HepG2 (cell line): ENCODE data around the gene BANP. TPM values are rescaled to one million over a fixed set of nuclear protein-coding genes. Genes with fewer than 3 reads are reported as not detected.
A peak's percentile ranks its signal among the peaks of the same experiment; 100 is the strongest.

Source experiments
- BRCA1 ChIP-seq: sonication (generic); formaldehyde crosslinking; IDR thresholded peaks from 2 replicates; pipeline ENCODE4 v1.4.0; 2020; ENCODE audit warnings: missing genetic modification reagents
- DPF2 ChIP-seq: sonication (generic); formaldehyde crosslinking; IDR thresholded peaks from 2 replicates; pipeline ENCODE4 v1.4.0; 2020; ENCODE audit warnings: mild to moderate bottlenecking, low read depth, missing genetic modification reagents, borderline replicate concordance
- ESRRA ChIP-seq: sonication (generic); formaldehyde crosslinking; IDR thresholded peaks from 2 replicates; pipeline ENCODE4 v1.5.1; 2020; ENCODE audit warnings: mild to moderate bottlenecking, low read depth, missing genetic modification reagents
- MAFG ChIP-seq: sonication (generic); formaldehyde crosslinking; IDR thresholded peaks from 2 replicates; pipeline ENCODE4 v1.5.1; 2020; ENCODE audit warnings: mild to moderate bottlenecking, missing genetic modification reagents
- PPARG ChIP-seq: conservative IDR thresholded peaks from 2 replicates; pipeline ENCODE4 v1.6.1; 2016; ENCODE audit warnings: missing biosample characterization, missing genetic modification reagents
- RARG ChIP-seq: sonication (generic); formaldehyde crosslinking; IDR thresholded peaks from 2 replicates; pipeline ENCODE4 v1.4.0; 2020; ENCODE audit warnings: low read depth, mild to moderate bottlenecking, missing genetic modification reagents
- RBAK ChIP-seq: sonication (generic); formaldehyde crosslinking; IDR thresholded peaks from 2 replicates; pipeline ENCODE4 v1.5.1; 2020; ENCODE audit warnings: mild to moderate bottlenecking, missing genetic modification reagents
- SETDB1 ChIP-seq: sonication (generic); formaldehyde crosslinking; IDR thresholded peaks from 2 replicates; pipeline ENCODE4 v1.5.1; 2020; ENCODE audit warnings: missing genetic modification reagents, mild to moderate bottlenecking, borderline replicate concordance
- TCF7 ChIP-seq: sonication (generic); IDR thresholded peaks from 2 replicates; pipeline ENCODE4 v1.6.1; 2016; ENCODE audit warnings: antibody characterized with exemption, low read depth
- TCF7L2 ChIP-seq: IDR thresholded peaks from 2 replicates; pipeline ENCODE4 v1.6.1; 2011; ENCODE audit warnings: mild to moderate bottlenecking, low read depth, low read length, moderate library complexity
- polyA plus RNA-seq, 8 experiments: library from polyadenylated mRNA; depleted of rRNA in 3 of 8; stranded (reverse) in 7 of 8; unstranded in 1 of 8; fragments of >200 nt; fragmentation: Illumina TruSeq in 4 of 8; extraction: Trizol in 4 of 8; gene quantifications; 2 replicates each; pipeline versions ENCODE4 v1.2.1 to v1.2.3, GENCODE V29; 2011 to 2016; ENCODE audit warnings: low read depth in 4 of 8, missing spikeins in 1 of 8, mixed read lengths in 1 of 8; ENCODE audit not compliant: insufficient read depth in 1 of 8
- total RNA-seq, 5 experiments: library from RNA; depleted of rRNA; stranded (reverse); fragments of >200 nt; fragmentation: Illumina TruSeq; extraction: Trizol; gene quantifications; 2 replicates each; pipeline ENCODE4 v1.2.3, GENCODE V29; 2016; ENCODE audit warnings: low read depth in 1 of 5
- TF ChIP-seq, protein P1 (sequence below): sonication (generic); formaldehyde crosslinking; IDR thresholded peaks from 2 replicates; pipeline ENCODE4 v1.8.1; 2023; ENCODE audit warnings: mild to moderate bottlenecking, missing genetic modification reagents
- TF ChIP-seq, protein P2 (sequence below): sonication (generic); formaldehyde crosslinking; IDR thresholded peaks from 2 replicates; pipeline ENCODE4 v1.4.0; 2020; ENCODE audit warnings: missing genetic modification reagents
- TF ChIP-seq, protein P3 (sequence below): sonication (generic); formaldehyde crosslinking; IDR thresholded peaks from 2 replicates; pipeline ENCODE4 v1.8.0; 2022; ENCODE audit warnings: mild to moderate bottlenecking, missing genetic modification reagents, borderline replicate concordance
- TF ChIP-seq, protein P4 (sequence below): sonication (generic); formaldehyde crosslinking; IDR thresholded peaks from 2 replicates; pipeline ENCODE4 v1.5.0; 2020; ENCODE audit warnings: mild to moderate bottlenecking, missing genetic modification reagents, borderline replicate concordance
- TF ChIP-seq, protein P5 (sequence below): sonication (generic); formaldehyde crosslinking; IDR thresholded peaks from 2 replicates; pipeline ENCODE4 v1.4.0; 2020; ENCODE audit warnings: missing genetic modification reagents

The BANP gene
- total and polyA plus RNA-seq, 2 of the 13 experiments (the other 11 are each of a cell fraction or from before 2014, with no cell fraction given), result 20.2 to 23.8 TPM

DNA sequence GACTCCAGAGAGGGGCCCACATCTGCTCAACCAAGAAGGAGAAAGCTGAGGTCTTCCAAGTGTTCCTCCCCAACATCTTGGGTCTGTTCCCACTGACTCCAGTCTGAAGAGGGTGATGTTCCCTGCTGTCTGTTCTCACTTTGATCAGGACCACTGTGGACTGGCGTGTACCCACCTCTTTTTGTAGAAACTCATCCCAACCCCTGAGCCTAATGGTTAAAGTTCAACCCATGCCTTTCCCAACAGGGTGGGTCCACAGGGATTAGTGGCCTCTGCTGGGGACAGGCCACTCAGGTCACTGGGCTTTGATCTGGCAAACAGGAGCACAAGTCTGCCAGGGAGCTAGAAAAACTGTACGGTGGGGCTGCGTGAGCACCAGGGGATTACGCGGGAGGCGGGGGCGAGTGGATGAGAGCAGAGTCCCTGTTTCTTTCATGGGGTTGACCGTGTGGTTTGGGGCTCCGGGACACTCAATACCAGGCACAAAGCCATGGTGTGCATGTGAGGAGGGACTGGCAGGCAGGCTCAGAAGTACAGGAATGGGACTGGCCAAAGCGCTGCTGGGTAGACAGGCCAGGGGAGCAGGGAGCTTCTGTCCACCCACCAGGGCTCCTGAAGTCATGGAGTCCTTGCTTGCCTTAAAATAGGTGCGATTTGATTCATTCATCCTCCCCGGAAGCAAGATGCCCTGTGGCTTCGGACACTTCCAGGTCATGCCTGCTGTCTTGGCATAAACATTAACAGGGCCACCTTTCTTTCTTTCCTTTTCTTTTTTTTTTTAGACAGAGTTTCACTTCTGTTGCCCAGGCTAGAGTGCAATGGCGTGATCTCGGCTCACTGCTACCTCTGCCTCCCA is 14.6 kb upstream of the BANP start, which contains the start of gene CA5A (continued):
- TF ChIP-seq, protein P1, sequence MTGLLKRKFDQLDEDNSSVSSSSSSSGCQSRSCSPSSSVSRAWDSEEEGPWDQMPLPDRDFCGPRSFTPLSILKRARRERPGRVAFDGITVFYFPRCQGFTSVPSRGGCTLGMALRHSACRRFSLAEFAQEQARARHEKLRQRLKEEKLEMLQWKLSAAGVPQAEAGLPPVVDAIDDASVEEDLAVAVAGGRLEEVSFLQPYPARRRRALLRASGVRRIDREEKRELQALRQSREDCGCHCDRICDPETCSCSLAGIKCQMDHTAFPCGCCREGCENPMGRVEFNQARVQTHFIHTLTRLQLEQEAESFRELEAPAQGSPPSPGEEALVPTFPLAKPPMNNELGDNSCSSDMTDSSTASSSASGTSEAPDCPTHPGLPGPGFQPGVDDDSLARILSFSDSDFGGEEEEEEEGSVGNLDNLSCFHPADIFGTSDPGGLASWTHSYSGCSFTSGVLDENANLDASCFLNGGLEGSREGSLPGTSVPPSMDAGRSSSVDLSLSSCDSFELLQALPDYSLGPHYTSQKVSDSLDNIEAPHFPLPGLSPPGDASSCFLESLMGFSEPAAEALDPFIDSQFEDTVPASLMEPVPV, result peak; percentile 93
- TF ChIP-seq TCF7, result peak; percentile 91
- TF ChIP-seq DPF2, result peak; percentile 94
- peak; percentile 96 for TF ChIP-seq ESRRA (CRISPR knock-in tag)
- TF ChIP-seq MAFG (CRISPR knock-in tag), result no peak
- no peak for TF ChIP-seq BRCA1 (CRISPR knock-in tag)
- TF ChIP-seq TCF7L2, result peak; percentile 40; the same call in 1 of the 2 replicates
- TF ChIP-seq, protein P2, sequence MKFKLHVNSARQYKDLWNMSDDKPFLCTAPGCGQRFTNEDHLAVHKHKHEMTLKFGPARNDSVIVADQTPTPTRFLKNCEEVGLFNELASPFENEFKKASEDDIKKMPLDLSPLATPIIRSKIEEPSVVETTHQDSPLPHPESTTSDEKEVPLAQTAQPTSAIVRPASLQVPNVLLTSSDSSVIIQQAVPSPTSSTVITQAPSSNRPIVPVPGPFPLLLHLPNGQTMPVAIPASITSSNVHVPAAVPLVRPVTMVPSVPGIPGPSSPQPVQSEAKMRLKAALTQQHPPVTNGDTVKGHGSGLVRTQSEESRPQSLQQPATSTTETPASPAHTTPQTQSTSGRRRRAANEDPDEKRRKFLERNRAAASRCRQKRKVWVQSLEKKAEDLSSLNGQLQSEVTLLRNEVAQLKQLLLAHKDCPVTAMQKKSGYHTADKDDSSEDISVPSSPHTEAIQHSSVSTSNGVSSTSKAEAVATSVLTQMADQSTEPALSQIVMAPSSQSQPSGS (CRISPR knock-in tag), result peak; percentile 88
- TF ChIP-seq, protein P3, sequence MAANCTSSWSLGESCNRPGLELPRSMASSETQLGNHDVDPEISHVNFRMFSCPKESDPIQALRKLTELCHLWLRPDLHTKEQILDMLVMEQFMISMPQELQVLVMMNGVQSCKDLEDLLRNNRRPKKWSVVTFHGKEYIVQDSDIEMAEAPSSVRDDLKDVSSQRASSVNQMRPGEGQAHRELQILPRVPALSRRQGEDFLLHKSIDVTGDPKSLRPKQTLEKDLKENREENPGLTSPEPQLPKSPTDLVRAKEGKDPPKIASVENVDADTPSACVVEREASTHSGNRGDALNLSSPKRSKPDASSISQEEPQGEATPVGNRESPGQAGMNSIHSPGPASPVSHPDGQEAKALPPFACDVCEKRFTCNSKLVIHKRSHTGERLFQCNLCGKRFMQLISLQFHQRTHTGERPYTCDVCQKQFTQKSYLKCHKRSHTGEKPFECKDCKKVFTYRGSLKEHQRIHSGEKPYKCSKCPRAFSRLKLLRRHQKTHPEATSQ (CRISPR knock-in tag), result peak; percentile 97
- TF ChIP-seq, protein P4, sequence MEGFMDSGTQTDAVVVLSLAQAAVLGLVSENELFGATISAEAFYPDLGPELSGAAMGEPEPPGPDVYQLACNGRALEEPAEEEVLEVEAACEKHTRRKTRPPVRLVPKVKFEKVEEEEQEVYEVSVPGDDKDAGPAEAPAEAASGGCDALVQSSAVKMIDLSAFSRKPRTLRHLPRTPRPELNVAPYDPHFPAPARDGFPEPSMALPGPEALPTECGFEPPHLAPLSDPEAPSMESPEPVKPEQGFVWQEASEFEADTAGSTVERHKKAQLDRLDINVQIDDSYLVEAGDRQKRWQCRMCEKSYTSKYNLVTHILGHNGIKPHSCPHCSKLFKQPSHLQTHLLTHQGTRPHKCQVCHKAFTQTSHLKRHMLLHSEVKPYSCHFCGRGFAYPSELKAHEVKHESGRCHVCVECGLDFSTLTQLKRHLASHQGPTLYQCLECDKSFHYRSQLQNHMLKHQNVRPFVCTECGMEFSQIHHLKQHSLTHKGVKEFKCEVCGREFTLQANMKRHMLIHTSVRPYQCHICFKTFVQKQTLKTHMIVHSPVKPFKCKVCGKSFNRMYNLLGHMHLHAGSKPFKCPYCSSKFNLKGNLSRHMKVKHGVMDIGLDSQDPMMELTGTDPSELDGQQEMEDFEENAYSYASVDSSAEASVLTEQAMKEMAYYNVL (CRISPR knock-in tag), result peak; percentile 90; the same call in 1 of the 2 replicates
- TF ChIP-seq RARG, result no peak; the same call in 1 of the 2 replicates
- no peak for TF ChIP-seq SETDB1 (CRISPR knock-in tag)
- TF ChIP-seq, protein P5, sequence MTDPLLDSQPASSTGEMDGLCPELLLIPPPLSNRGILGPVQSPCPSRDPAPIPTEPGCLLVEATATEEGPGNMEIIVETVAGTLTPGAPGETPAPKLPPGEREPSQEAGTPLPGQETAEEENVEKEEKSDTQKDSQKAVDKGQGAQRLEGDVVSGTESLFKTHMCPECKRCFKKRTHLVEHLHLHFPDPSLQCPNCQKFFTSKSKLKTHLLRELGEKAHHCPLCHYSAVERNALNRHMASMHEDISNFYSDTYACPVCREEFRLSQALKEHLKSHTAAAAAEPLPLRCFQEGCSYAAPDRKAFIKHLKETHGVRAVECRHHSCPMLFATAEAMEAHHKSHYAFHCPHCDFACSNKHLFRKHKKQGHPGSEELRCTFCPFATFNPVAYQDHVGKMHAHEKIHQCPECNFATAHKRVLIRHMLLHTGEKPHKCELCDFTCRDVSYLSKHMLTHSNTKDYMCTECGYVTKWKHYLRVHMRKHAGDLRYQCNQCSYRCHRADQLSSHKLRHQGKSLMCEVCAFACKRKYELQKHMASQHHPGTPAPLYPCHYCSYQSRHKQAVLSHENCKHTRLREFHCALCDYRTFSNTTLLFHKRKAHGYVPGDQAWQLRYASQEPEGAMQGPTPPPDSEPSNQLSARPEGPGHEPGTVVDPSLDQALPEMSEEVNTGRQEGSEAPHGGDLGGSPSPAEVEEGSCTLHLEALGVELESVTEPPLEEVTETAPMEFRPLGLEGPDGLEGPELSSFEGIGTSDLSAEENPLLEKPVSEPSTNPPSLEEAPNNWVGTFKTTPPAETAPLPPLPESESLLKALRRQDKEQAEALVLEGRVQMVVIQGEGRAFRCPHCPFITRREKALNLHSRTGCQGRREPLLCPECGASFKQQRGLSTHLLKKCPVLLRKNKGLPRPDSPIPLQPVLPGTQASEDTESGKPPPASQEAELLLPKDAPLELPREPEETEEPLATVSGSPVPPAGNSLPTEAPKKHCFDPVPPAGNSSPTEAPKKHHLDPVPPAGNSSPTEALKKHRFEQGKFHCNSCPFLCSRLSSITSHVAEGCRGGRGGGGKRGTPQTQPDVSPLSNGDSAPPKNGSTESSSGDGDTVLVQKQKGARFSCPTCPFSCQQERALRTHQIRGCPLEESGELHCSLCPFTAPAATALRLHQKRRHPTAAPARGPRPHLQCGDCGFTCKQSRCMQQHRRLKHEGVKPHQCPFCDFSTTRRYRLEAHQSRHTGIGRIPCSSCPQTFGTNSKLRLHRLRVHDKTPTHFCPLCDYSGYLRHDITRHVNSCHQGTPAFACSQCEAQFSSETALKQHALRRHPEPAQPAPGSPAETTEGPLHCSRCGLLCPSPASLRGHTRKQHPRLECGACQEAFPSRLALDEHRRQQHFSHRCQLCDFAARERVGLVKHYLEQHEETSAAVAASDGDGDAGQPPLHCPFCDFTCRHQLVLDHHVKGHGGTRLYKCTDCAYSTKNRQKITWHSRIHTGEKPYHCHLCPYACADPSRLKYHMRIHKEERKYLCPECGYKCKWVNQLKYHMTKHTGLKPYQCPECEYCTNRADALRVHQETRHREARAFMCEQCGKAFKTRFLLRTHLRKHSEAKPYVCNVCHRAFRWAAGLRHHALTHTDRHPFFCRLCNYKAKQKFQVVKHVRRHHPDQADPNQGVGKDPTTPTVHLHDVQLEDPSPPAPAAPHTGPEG, result peak; percentile 24; the same call in 1 of the 2 replicates
- no peak for TF ChIP-seq RBAK (CRISPR knock-in tag)
- TF ChIP-seq PPARG, result peak; percentile 76
